ENCODE measurements around the gene ARFRP1. TPM values are rescaled to one million over a fixed set of nuclear protein-coding genes. Genes with fewer than 3 reads are reported as not detected.

Gene ARFRP1
- total RNA-seq, 4 donors from 2014 or later = 46.2 to 75.4 (median 56.2) TPM

- intact Hi-C loops (cut with DNase I; ENCODE audit: low total_unique reads) (no loop called here), in situ Hi-C loops (cut with MboI; ENCODE audit: low pct_ligation_motif_present in 1 of 4, low pct_unique_long_range_greater_than_20kb in 1 of 4, low sequenced_read_pairs in 3 of 4) (no loop called here)
- TF ChIP-seq POLR2A (IDR thresholded peaks at IDR 0.05) (no peak), POLR2AphosphoS5 (IDR thresholded peaks at IDR 0.05) (no peak), EP300 (IDR thresholded peaks at IDR 0.05; ENCODE audit: low read depth) (no peak), CTCF (IDR thresholded peaks at IDR 0.05) (no peak)
- H3K36me3 ChIP-seq = no peaks in the 10 kb centered on the region
- H3K4me3 ChIP-seq = no peak overlapping the region
- no peaks in the 10 kb centered on the region for H3K27me3 ChIP-seq
- H3K27ac ChIP-seq = no peak overlapping the region
- DNase-seq = no peak
- 79% methylated on average over 11 of the region's 11 CpGs; no CpG with 5 or more reads in 1 of the 2 donors for WGBS, 2 donors (ENCODE audit: low coverage in 1 of 2)
- H3K4me1 ChIP-seq = no peaks in the 10 kb centered on the region
- H3K9me3 ChIP-seq = no peaks in the 10 kb centered on the region
These were observed 41.1 kb upstream of the ARFRP1 start for GRCh38 chr20:63748934-63749270.

DNA sequence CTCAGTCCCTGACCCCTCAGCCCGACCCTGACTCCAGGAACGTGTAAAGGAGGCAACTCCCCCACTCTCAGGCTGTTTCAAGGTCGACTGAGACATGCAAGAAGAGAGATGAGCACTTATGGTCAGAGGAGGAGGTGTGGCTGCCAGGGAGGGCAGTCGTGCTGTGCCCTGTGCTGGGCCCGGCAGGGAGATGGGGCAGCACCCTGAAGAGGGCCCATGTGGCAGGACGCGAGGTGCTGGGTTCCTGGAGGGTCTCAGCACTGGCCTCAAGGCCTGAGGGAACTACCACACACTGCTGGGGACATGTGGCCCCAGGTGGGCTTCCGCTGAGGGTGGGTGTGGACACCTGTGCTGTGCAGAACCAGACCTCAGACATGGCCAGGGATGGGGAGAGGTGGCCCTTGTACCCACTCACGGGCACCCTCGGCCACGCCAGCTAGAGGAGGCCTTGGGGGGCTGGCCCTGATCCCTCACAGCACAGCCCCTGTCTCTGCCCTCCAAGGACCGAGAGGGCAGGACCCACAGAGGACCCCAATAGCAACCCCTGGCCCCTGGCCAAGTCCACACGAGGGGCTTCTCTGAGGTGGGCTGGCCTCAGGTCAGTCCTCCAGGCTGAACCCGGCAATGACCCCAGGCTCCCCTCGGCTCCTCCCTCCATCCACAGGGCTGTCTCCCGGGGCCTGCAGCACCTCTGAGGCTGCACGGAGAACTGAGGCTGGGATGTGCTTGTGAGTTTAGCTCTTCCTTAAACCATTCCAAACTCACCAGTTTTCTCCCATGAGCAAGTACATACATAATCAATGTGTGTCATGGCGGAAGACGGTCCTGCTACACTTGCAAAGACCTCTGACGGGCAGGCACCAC is 40.5 kb upstream of the ARFRP1 start:
- Histone ChIP-seq H3K9me3 (no peaks in the 10 kb centered on the region), H3K27ac (no peak overlapping the region), H3K36me3 (no peaks in the 10 kb centered on the region), H3K4me1 (no peaks in the 10 kb centered on the region), H3K27me3 (no peaks in the 10 kb centered on the region), H3K4me3 (no peak overlapping the region)
- no peak for DNase-seq
- intact Hi-C loops (cut with DNase I; ENCODE audit: low total_unique reads) (no loop called here), in situ Hi-C loops (cut with MboI; ENCODE audit: low pct_ligation_motif_present in 1 of 4, low pct_unique_long_range_greater_than_20kb in 1 of 4, low sequenced_read_pairs in 3 of 4) (no loop called here)
- TF ChIP-seq POLR2A (IDR thresholded peaks at IDR 0.05) (no peak), POLR2AphosphoS5 (IDR thresholded peaks at IDR 0.05) (no peak), EP300 (IDR thresholded peaks at IDR 0.05; ENCODE audit: low read depth) (no peak), CTCF (IDR thresholded peaks at IDR 0.05) (no peak)
- WGBS, 2 donors (ENCODE audit: low coverage in 1 of 2) = 77% methylated on average over 14 of the region's 20 CpGs; no CpG with 5 or more reads in 1 of the 2 donors

DNA sequence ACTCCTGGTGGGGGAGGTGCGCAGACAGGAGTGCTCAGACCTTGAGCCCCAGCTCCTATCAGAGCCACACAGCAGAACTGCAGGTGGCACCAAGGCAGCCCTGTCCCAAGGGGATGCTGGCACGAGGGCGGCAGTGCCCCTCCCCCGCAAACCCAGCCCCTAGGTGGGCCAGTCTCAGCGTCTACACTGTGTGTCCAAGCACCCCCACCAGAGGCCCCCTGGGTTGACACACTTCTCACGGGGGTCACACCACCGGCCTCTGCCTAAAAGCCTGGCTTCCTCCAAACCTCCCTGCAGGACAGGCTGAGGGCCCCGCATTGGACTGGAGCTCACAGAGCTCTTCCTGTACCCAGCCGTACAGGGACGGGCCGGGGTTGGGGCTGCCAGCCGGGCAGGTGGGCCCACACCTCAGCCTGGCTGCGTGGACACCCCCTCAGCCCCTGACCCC is 39.9 kb upstream of the ARFRP1 start:
- in situ Hi-C loops (cut with MboI; ENCODE audit: low pct_ligation_motif_present in 1 of 4, low pct_unique_long_range_greater_than_20kb in 1 of 4, low sequenced_read_pairs in 3 of 4) = no loop called here
- Histone ChIP-seq H3K36me3 (no peaks in the 10 kb centered on the region), H3K4me3 (no peak overlapping the region), H3K4me1 (no peaks in the 10 kb centered on the region), H3K9me3 (no peaks in the 10 kb centered on the region), H3K27me3 (no peaks in the 10 kb centered on the region), H3K27ac (no peak overlapping the region)
- no peak for TF ChIP-seq EP300 (IDR thresholded peaks at IDR 0.05; ENCODE audit: low read depth)
- no peak for TF ChIP-seq POLR2A (IDR thresholded peaks at IDR 0.05)
- TF ChIP-seq CTCF (IDR thresholded peaks at IDR 0.05) = no peak
- no peak for TF ChIP-seq POLR2AphosphoS5 (IDR thresholded peaks at IDR 0.05)
- intact Hi-C loops (cut with DNase I; ENCODE audit: low total_unique reads) = no loop called here
- DNase-seq = no peak
- 71% methylated on average over 8 of the region's 13 CpGs; no CpG with 5 or more reads in 1 of the 2 donors for WGBS, 2 donors (ENCODE audit: low coverage in 1 of 2)

GRCh38 chr20:63746751-63747315 is 39.1 kb upstream of the ARFRP1 start:
- intact Hi-C loops (cut with DNase I; ENCODE audit: low total_unique reads) = no loop called here
- in situ Hi-C loops (cut with MboI; ENCODE audit: low pct_ligation_motif_present in 1 of 4, low pct_unique_long_range_greater_than_20kb in 1 of 4, low sequenced_read_pairs in 3 of 4) = no loop called here
- H3K27ac ChIP-seq = no peak overlapping the region
- no peak for DNase-seq
- no peak overlapping the region for H3K4me3 ChIP-seq
- peaks cover 0 to 1% (median under 1%) of the 10 kb centered on the region in 4 donors for H3K4me1 ChIP-seq
- WGBS, 2 donors (ENCODE audit: low coverage in 1 of 2) = 96% methylated on average over 45 of the region's 47 CpGs; no CpG with 5 or more reads in 1 of the 2 donors
- TF ChIP-seq CTCF (IDR thresholded peaks at IDR 0.05) (no peak), POLR2A (IDR thresholded peaks at IDR 0.05) (no peak), EP300 (IDR thresholded peaks at IDR 0.05; ENCODE audit: low read depth) (no peak), POLR2AphosphoS5 (IDR thresholded peaks at IDR 0.05) (no peak)
- H3K9me3 ChIP-seq = no peaks in the 10 kb centered on the region
- H3K27me3 ChIP-seq = no peaks in the 10 kb centered on the region
- H3K36me3 ChIP-seq = no peaks in the 10 kb centered on the region

Measured in transverse colon (tissue), 4 donors.